SK-N-SH (cell line): ENCODE data around the gene HS1BP3. TPM values are rescaled to one million over a fixed set of nuclear protein-coding genes. Genes with fewer than 3 reads are reported as not detected.

ENCODE experiments used
- CTCF ChIA-PET: fragments of 300-600, 350-600 bp; formaldehyde crosslinking; extraction: SDS; loops from one replicate; lab custom pipeline; 2021; lab: Yijun Ruan, JAX
- POLR2A ChIA-PET: fragments of 350-600 bp; sonication (Branson Sonifier 250); formaldehyde crosslinking; extraction: SDS; loops from one replicate; lab custom pipeline; 2020; ENCODE audit warnings: antibody characterized with exemption, inconsistent platforms; lab: Yijun Ruan, JAX
- DNase-seq: peaks from one replicate; pipeline ENCODE4 v3.0.0; 2012
- H2AFZ ChIP-seq: fragments of 200-600 bp; sonication (generic); 2 replicates; pipeline ENCODE4 v1.8.1; 2016; ENCODE audit warnings: antibody characterized with exemption, mild to moderate bottlenecking, low read depth
- H3F3A ChIP-seq: fragments of 200-600 bp; sonication (generic); replicated peaks from 2 replicates; pipeline ENCODE3; 2016; ENCODE audit warnings: antibody characterized with exemption, mild to moderate bottlenecking; ENCODE audit not compliant: insufficient read depth
- H3K27ac ChIP-seq, 2 experiments: fragments of 200-500 bp in 1 of 2; fragments of 200-600 bp in 1 of 2; sonication (Bioruptor generic) in 1 of 2; sonication (generic), shearing (Covaris generic) in 1 of 2; 2 replicates each; pipeline versions ENCODE4 v1.5.1 to v1.6.1; 2014 to 2016; ENCODE audit warnings: low read depth in 2 of 2, inconsistent platforms in 1 of 2, low read length in 1 of 2, mild to moderate bottlenecking in 1 of 2, mixed read lengths in 1 of 2
- H3K27me3 ChIP-seq: fragments of 200-600 bp; sonication (generic), shearing (Covaris generic); 2 replicates; pipeline ENCODE4 v1.6.1; 2016; ENCODE audit warnings: mixed run types; ENCODE audit not compliant: insufficient read depth
- H3K36me3 ChIP-seq, 2 experiments: fragments of 200-500 bp in 1 of 2; fragments of 200-600 bp in 1 of 2; sonication (Bioruptor generic) in 1 of 2; sonication (generic) in 1 of 2; replicated peaks in 1 of 2; 2 replicates each; pipeline versions ENCODE3 to v1.5.1; 2014 to 2016; ENCODE audit warnings: low read length in 1 of 2, mild to moderate bottlenecking in 1 of 2; ENCODE audit not compliant: insufficient read depth in 2 of 2, control insufficient read depth in 1 of 2
- H3K4me1 ChIP-seq, 2 experiments: fragments of 200-500 bp in 1 of 2; fragments of 200-600 bp in 1 of 2; sonication (Bioruptor generic) in 1 of 2; sonication (generic), shearing (Covaris generic) in 1 of 2; 2 replicates each; pipeline versions ENCODE4 v1.5.1 to v1.6.1; 2014 to 2016; ENCODE audit warnings: low read depth in 1 of 2, low read length in 1 of 2, mixed run types in 1 of 2; ENCODE audit not compliant: insufficient read depth in 2 of 2, control insufficient read depth in 1 of 2
- H3K4me2 ChIP-seq: fragments of 200-600 bp; sonication (generic), shearing (Covaris generic); 2 replicates; pipeline ENCODE4 v1.6.1; 2017; ENCODE audit warnings: mixed run types
- H3K4me3 ChIP-seq, 2 experiments: fragments of 200-500 bp in 1 of 2; fragments of 200-600 bp in 1 of 2; sonication (Bioruptor generic) in 1 of 2; sonication (generic), shearing (Covaris generic) in 1 of 2; 2 replicates each; pipeline versions ENCODE4 v1.5.1 to v1.8.1; 2014 to 2016; ENCODE audit warnings: low read depth in 2 of 2, inconsistent platforms in 1 of 2, low read length in 1 of 2, mild to moderate bottlenecking in 1 of 2, mixed read lengths in 1 of 2, moderate library complexity in 1 of 2
- H3K79me2 ChIP-seq: fragments of 200-600 bp; sonication (generic); 2 replicates; pipeline ENCODE4 v1.8.1; 2017; ENCODE audit warnings: mild to moderate bottlenecking; ENCODE audit not compliant: insufficient read depth
- H3K9ac ChIP-seq: fragments of 200-600 bp; sonication (generic); 2 replicates; pipeline ENCODE4 v1.6.1; 2017; ENCODE audit warnings: mixed run types
- H3K9me2 ChIP-seq: fragments of 200-600 bp; sonication (generic); 2 replicates; pipeline ENCODE4 v1.6.1; 2017; ENCODE audit warnings: mixed run types
- H3K9me3 ChIP-seq: fragments of 200-600 bp; sonication (generic); 2 replicates; pipeline ENCODE4 v1.6.1; 2017; ENCODE audit warnings: mixed run types, mild to moderate bottlenecking, moderate library complexity
- H4K20me1 ChIP-seq: fragments of 200-600 bp; sonication (generic); 2 replicates; pipeline ENCODE4 v1.6.1; 2017; ENCODE audit warnings: mild to moderate bottlenecking, mixed run types; ENCODE audit not compliant: insufficient read depth
- CHD2 ChIP-seq: fragments of 150-350 bp; IDR thresholded peaks from 2 replicates; pipeline ENCODE4 v1.6.1; 2018; ENCODE audit warnings: low read length; ENCODE audit not compliant: partially characterized antibody
- ELF1 ChIP-seq: IDR thresholded peaks from 2 replicates; pipeline ENCODE4 v1.4.0; 2012
- EZH2phosphoT487 ChIP-seq: fragments of 200-600 bp; sonication (generic); IDR thresholded peaks from 2 replicates; pipeline ENCODE4 v1.6.1; 2017; ENCODE audit warnings: low read depth, mixed run types, mild to moderate bottlenecking, antibody characterized with exemption, moderate library complexity, borderline replicate concordance
- FOSL2 ChIP-seq: IDR thresholded peaks from 2 replicates; pipeline ENCODE4 v1.4.0; 2012; ENCODE audit warnings: low read depth, mild to moderate bottlenecking, moderate library complexity, borderline replicate concordance
- FOXJ3 ChIP-seq: sonication (generic); formaldehyde crosslinking; IDR thresholded peaks from 2 replicates; pipeline ENCODE4 v1.5.1; 2020; ENCODE audit warnings: mild to moderate bottlenecking, missing genetic modification reagents
- FOXM1 ChIP-seq: IDR thresholded peaks from 2 replicates; pipeline ENCODE4 v1.4.0; 2012; ENCODE audit warnings: low read depth, mild to moderate bottlenecking
- GABPA ChIP-seq: IDR thresholded peaks from 2 replicates; pipeline ENCODE4 v1.4.0; 2012; ENCODE audit warnings: low read depth, mild to moderate bottlenecking
- IRF3 ChIP-seq: fragments of 150-350 bp; IDR thresholded peaks from 2 replicates; pipeline ENCODE4 v1.6.1; 2016; ENCODE audit warnings: mild to moderate bottlenecking, low read depth, low read length
- REST ChIP-seq: IDR thresholded peaks from 2 replicates; pipeline ENCODE4 v1.6.1; 2012; ENCODE audit warnings: mild to moderate bottlenecking, low read depth, low read length, moderate library complexity
- RFX5 ChIP-seq: IDR thresholded peaks from 2 replicates; pipeline ENCODE4 v1.6.1; 2012; ENCODE audit warnings: mild to moderate bottlenecking, improper control_type of control experiment, low read length
- TCF12 ChIP-seq: IDR thresholded peaks from 2 replicates; pipeline ENCODE4 v1.4.0; 2012
- ZBTB33 ChIP-seq: IDR thresholded peaks from 2 replicates; pipeline ENCODE4 v1.4.0; 2012; ENCODE audit warnings: low read depth, borderline replicate concordance
- WGBS: methylation state at CpG from one replicate; pipeline ENCODE4 v1.1.6; 2017; ENCODE audit warnings: low lambda C conversion rate; 5-methylcytosine and 5-hydroxymethylcytosine counted together
- polyA plus RNA-seq, 3 experiments: library from polyadenylated mRNA; depleted of rRNA; stranded (reverse); fragments of >200 nt; gene quantifications; 2 replicates each; pipeline ENCODE4 v1.2.3, GENCODE V29; 2012

Gene HS1BP3
- polyA plus RNA-seq, 1 of the 3 experiments (the other 2 are of a cell fraction) = 20.1 TPM

GRCh38 chr2:20606198-20606597 lies 44.7 kb downstream of the HS1BP3 start:
- Histone ChIP-seq H3K36me3 (peaks cover 0 to 4% of the 10 kb centered on the region in 2 experiments), H3K9me3 (no peaks in the 10 kb centered on the region), H3K9ac (no peak overlapping the region), H3K79me2 (no peaks in the 10 kb centered on the region), H3K27ac (no peak overlapping the region), H3K27me3 (no peaks in the 10 kb centered on the region)
- WGBS = 91% methylated on average over 3 of the region's 3 CpGs
- TF ChIP-seq GABPA = no peak
- TF ChIP-seq FOXM1 = no peak
- no peak for TF ChIP-seq FOSL2
- no peak for TF ChIP-seq ZBTB33
- no peak for TF ChIP-seq IRF3
- TF ChIP-seq RFX5 = no peak
- TF ChIP-seq ELF1 = no peak
- no peak for TF ChIP-seq CHD2
- no peak for TF ChIP-seq REST
- no peak for TF ChIP-seq TCF12
- no peak for TF ChIP-seq EZH2phosphoT487
- TF ChIP-seq FOXJ3 = no peak
- TF ChIP-seq, all 33 proteins: peak for 0
- POLR2A ChIA-PET = interaction anchor here (0.8 kb wide), 1 partner anchor 159 kb away, joined by 3 read pairs; no protein-coding TSS in a partner anchor
- H3K4me3 ChIP-seq = no peak overlapping the region
- H3K4me1 ChIP-seq = peaks cover 7 to 12% of the 10 kb centered on the region in 2 experiments; a peak in 1 of 4 replicates
- CTCF ChIA-PET = interaction anchor here (1.0 to 13.0 kb wide), 7 partner anchors 10 to 162 kb away, joined by 4 to 107 read pairs (median 5); partner anchors contain the start of gene RHOB
- H3K9me2 ChIP-seq = no peaks in the 10 kb centered on the region
- H3K4me2 ChIP-seq = no peak overlapping the region
- H3F3A ChIP-seq = peaks cover 6% of the 10 kb centered on the region
- no peaks in the 10 kb centered on the region for H4K20me1 ChIP-seq
- no peak for DNase-seq
- H2AFZ ChIP-seq = no peak overlapping the region
